OCI-LY7 (cell line): ENCODE data around the gene DPYD. TPM values are rescaled to one million over a fixed set of nuclear protein-coding genes. Genes with fewer than 3 reads are reported as not detected.

ENCODE experiments used
- BruUV-seq: library from RNA; stranded (reverse); fragments of 400-500 nt; replicated peaks from 2 replicates; lab custom pipeline; 2021; lab: Mats Ljungman, UMichigan
- CTCF ChIA-PET: fragments of 300-600 bp; sonication (Branson Sonifier 250); formaldehyde crosslinking; loops from one replicate; lab custom pipeline; 2022; ENCODE audit warnings: antibody characterized with exemption; ENCODE audit not compliant: unreplicated experiment; lab: Charles Lee
- POLR2A ChIA-PET: fragments of 300-600 bp; sonication (Branson Sonifier 250); formaldehyde crosslinking; loops from one replicate; lab custom pipeline; 2022; ENCODE audit warnings: antibody characterized with exemption; lab: Charles Lee
- DNase-seq: peaks from one replicate; pipeline ENCODE4 v3.0.0-alpha.2; 2015; ENCODE audit warnings: low spot score
- H2AFZ ChIP-seq: fragments of 200-600 bp; sonication (generic), shearing (Covaris generic); 2 replicates; pipeline ENCODE4 v1.6.1; 2014; ENCODE audit warnings: mild to moderate bottlenecking, antibody characterized with exemption, low read length, moderate library complexity
- H3K27ac ChIP-seq: fragments of 200-600 bp; sonication (generic); 2 replicates; pipeline ENCODE4 v1.5.1; 2014; ENCODE audit warnings: mixed run types, low read depth, mild to moderate bottlenecking, moderate library complexity, low read length, inconsistent platforms; ENCODE audit not compliant: poor library complexity, severe bottlenecking
- H3K36me3 ChIP-seq: fragments of 200-600 bp; sonication (generic); 2 replicates; pipeline ENCODE4 v1.6.1; 2014; ENCODE audit warnings: mild to moderate bottlenecking, antibody characterized with exemption, low read length, moderate library complexity, mixed read lengths; ENCODE audit not compliant: insufficient read depth
- H3K4me1 ChIP-seq: fragments of 200-600 bp; sonication (generic); 2 replicates; pipeline ENCODE4 v1.5.1; 2014; ENCODE audit warnings: mild to moderate bottlenecking, low read length; ENCODE audit not compliant: insufficient read depth, poor library complexity, severe bottlenecking
- H3K4me2 ChIP-seq: fragments of 200-600 bp; sonication (generic); 2 replicates; pipeline ENCODE4 v1.6.1; 2014; ENCODE audit warnings: mild to moderate bottlenecking, low read length
- H3K4me3 ChIP-seq: fragments of 200-600 bp; sonication (generic); 2 replicates; pipeline ENCODE4 v1.5.1; 2014; ENCODE audit warnings: mild to moderate bottlenecking, low read depth, low read length; ENCODE audit not compliant: poor library complexity, severe bottlenecking
- H3K79me2 ChIP-seq: fragments of 200-600 bp; sonication (generic); 2 replicates; pipeline ENCODE4 v1.6.1; 2016; ENCODE audit warnings: low read depth, mild to moderate bottlenecking, low read length, moderate library complexity, mixed read lengths; ENCODE audit not compliant: insufficient read depth
- H3K9me2 ChIP-seq: fragments of 200-600 bp; sonication (generic); 2 replicates; pipeline ENCODE4 v1.6.1; 2016; ENCODE audit warnings: mild to moderate bottlenecking, low read length, mixed read lengths; ENCODE audit not compliant: insufficient read depth
- H3K9me3 ChIP-seq: fragments of 200-600 bp; sonication (generic); 2 replicates; pipeline ENCODE4 v1.6.1; 2014; ENCODE audit warnings: mild to moderate bottlenecking, mixed run types, low read length, mixed read lengths
- H4K20me1 ChIP-seq: fragments of 200-600 bp; sonication (generic); 2 replicates; pipeline ENCODE4 v1.6.1; 2014; ENCODE audit warnings: mild to moderate bottlenecking, antibody characterized with exemption, low read length, moderate library complexity, mixed read lengths; ENCODE audit not compliant: insufficient read depth
- EZH2phosphoT487 ChIP-seq: fragments of 200-600 bp; sonication (generic); IDR thresholded peaks from 2 replicates; pipeline ENCODE4 v1.6.1; 2018; ENCODE audit warnings: low read depth, borderline replicate concordance, mild to moderate bottlenecking, mixed run types, antibody characterized with exemption, low read length, moderate library complexity, mixed read lengths
- intact Hi-C: fragments of 100-400 bp; cut with micrococcal nuclease; formaldehyde crosslinking; loops from one replicate; pipeline ENCODE4 v1.10.0; 2022; ENCODE audit not compliant: unreplicated experiment
- total RNA-seq, 2 experiments: library from RNA; depleted of rRNA in 1 of 2; stranded (reverse); fragments of >200 nt in 1 of 2; shearing (Covaris generic) in 1 of 2; gene quantifications; 2 replicates each; pipeline ENCODE4 v1.2.3, GENCODE V29; 2014 to 2022
- TF ChIP-seq, protein P1 (sequence below): fragments of 200-600 bp; sonication (generic); conservative IDR thresholded peaks from 2 replicates; pipeline ENCODE4 v1.5.1; 2014; ENCODE audit warnings: mild to moderate bottlenecking, antibody characterized with exemption, low read length, moderate library complexity, mixed read lengths

Gene DPYD
- total RNA-seq, 2 experiments from 2014 or later, result 5.5 to 13.4 TPM

- H3K9me2 ChIP-seq, result no peaks in the 10 kb centered on the region
- CTCF ChIA-PET, result no interaction called here
These were observed 579.9 kb downstream of the DPYD start for GRCh38 chr1:97340951-97341350.

GRCh38 chr1:97338347-97338746 lies 582.5 kb downstream of the DPYD start:
- POLR2A ChIA-PET, result interaction anchor here (0.7 kb wide), 1 partner anchor 9 kb away, joined by 5 read pairs; no protein-coding TSS in a partner anchor
- H3K27ac ChIP-seq, result no peak overlapping the region
- no peak overlapping the region for H3K4me3 ChIP-seq
- no peaks in the 10 kb centered on the region for H3K9me2 ChIP-seq
- no peak overlapping the region for H3K4me2 ChIP-seq
- H3K36me3 ChIP-seq, result no peaks in the 10 kb centered on the region
- H3K79me2 ChIP-seq, result no peaks in the 10 kb centered on the region
- intact Hi-C loops, result no loop called here
- no peaks in the 10 kb centered on the region for H3K9me3 ChIP-seq
- no peaks in the 10 kb centered on the region for H3K4me1 ChIP-seq
- no TSS peak for BruUV-seq
- no peak for TF ChIP-seq EZH2phosphoT487
- TF ChIP-seq, protein P1, sequence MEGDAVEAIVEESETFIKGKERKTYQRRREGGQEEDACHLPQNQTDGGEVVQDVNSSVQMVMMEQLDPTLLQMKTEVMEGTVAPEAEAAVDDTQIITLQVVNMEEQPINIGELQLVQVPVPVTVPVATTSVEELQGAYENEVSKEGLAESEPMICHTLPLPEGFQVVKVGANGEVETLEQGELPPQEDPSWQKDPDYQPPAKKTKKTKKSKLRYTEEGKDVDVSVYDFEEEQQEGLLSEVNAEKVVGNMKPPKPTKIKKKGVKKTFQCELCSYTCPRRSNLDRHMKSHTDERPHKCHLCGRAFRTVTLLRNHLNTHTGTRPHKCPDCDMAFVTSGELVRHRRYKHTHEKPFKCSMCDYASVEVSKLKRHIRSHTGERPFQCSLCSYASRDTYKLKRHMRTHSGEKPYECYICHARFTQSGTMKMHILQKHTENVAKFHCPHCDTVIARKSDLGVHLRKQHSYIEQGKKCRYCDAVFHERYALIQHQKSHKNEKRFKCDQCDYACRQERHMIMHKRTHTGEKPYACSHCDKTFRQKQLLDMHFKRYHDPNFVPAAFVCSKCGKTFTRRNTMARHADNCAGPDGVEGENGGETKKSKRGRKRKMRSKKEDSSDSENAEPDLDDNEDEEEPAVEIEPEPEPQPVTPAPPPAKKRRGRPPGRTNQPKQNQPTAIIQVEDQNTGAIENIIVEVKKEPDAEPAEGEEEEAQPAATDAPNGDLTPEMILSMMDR, result no peak
- CTCF ChIA-PET, result no interaction called here
- no peak overlapping the region for H2AFZ ChIP-seq
- no peaks in the 10 kb centered on the region for H4K20me1 ChIP-seq
- no peak for DNase-seq

More at GRCh38 chr1:97340951-97341350, 579.9 kb downstream of the DPYD start:
- Histone ChIP-seq H3K4me2 (no peak overlapping the region), H4K20me1 (no peaks in the 10 kb centered on the region), H2AFZ (no peak overlapping the region), H3K4me1 (no peaks in the 10 kb centered on the region), H3K79me2 (no peaks in the 10 kb centered on the region), H3K27ac (no peak overlapping the region), H3K36me3 (no peaks in the 10 kb centered on the region), H3K4me3 (no peak overlapping the region), H3K9me3 (no peaks in the 10 kb centered on the region)
- intact Hi-C loops, result no loop called here
- no peak for DNase-seq
- POLR2A ChIA-PET, result interaction anchor here (0.6 kb wide), 1 partner anchor 34 kb away, joined by 3 read pairs; no protein-coding TSS in a partner anchor
- BruUV-seq, result no TSS peak
- TF ChIP-seq, protein P1, result no peak
- TF ChIP-seq EZH2phosphoT487, result no peak

DNA sequence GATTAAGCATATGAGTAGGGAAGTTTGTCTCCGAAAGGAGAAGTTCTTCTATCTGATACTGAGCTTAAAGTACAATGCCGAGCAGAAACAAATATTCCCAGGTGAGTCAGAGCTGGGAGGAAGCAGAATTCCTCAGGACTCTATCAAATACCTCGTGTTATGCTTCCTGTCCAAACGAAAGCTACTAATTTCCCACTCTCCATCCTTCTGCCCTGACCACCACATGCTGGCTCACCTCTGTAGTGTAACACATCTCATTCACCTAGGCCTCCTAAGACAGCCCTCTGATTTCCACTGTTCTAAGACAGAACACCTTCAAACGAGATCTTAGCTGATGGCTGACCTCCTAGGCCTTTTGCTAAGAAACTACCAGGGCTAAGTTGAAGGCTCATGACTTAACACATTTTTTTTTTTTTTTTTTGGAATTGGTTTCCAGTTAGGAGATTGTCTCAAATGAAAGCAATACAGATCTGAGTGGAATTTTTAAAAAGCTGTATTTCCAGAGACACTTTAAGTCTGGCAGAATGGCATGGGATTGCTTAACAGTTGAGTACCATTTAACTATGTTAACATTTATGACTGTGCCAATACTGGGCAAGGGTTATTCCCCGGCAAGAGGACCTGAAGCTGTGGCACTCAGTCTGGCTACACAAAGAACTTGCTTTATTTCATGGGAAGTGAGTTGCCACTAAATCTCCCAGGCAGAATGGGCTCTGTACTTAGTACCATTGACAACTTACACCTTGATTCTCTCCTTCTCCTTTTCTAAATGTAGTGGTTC lies 583.4 kb downstream of the DPYD start:
- H2AFZ ChIP-seq, result no peak overlapping the region
- no peaks in the 10 kb centered on the region for H3K79me2 ChIP-seq
- no peak overlapping the region for H3K4me3 ChIP-seq
- ChIA-PET CTCF (no interaction called here), POLR2A (interaction anchor here (0.6 to 0.7 kb wide), 2 partner anchors 511 to 623 kb away, joined by 4 to 6 read pairs; no protein-coding TSS in a partner anchor)
- H3K4me1 ChIP-seq, result no peaks in the 10 kb centered on the region
- no peaks in the 10 kb centered on the region for H3K9me2 ChIP-seq
- no peak overlapping the region for H3K4me2 ChIP-seq
- DNase-seq, result no peak
- no peaks in the 10 kb centered on the region for H4K20me1 ChIP-seq
- no peaks in the 10 kb centered on the region for H3K9me3 ChIP-seq
- no peak overlapping the region for H3K27ac ChIP-seq
- intact Hi-C loops, result no loop called here
- TF ChIP-seq EZH2phosphoT487, result no peak
- TF ChIP-seq, protein P1, result no peak
- no peaks in the 10 kb centered on the region for H3K36me3 ChIP-seq
- no TSS peak for BruUV-seq
